Uterus (tissue), 4 donors: Measurements from ENCODE around the gene LRSAM1. TPM values are rescaled to one million over a fixed set of nuclear protein-coding genes. Genes with fewer than 3 reads are reported as not detected.

ENCODE experiments used
- DNase-seq, 2 donors: peaks; one replicate each; pipeline ENCODE4 v3.0.0-alpha.2; 2019 to 2020
- H3K27ac ChIP-seq, 2 donors: fragments of 200-600 bp; sonication (generic); 1 replicate in 1 of 2; 2 replicates in 1 of 2; pipeline ENCODE4 v1.5.1; 2016 to 2018
- H3K27me3 ChIP-seq, 2 donors: fragments of 200-600 bp; sonication (generic); one replicate each; pipeline ENCODE4 v1.5.1; 2018 to 2019; ENCODE audit warnings: control low read depth in 1 of 2
- H3K36me3 ChIP-seq, 2 donors: fragments of 200-600 bp; sonication (generic); one replicate each; pipeline ENCODE4 v1.5.1; 2019; ENCODE audit warnings: control low read depth in 1 of 2
- H3K4me1 ChIP-seq, 2 donors: fragments of 200-600 bp; sonication (generic); one replicate each; pipeline ENCODE4 v1.5.1; 2018 to 2019; ENCODE audit warnings: control low read depth in 1 of 2
- H3K4me3 ChIP-seq, 2 donors: fragments of 200-600 bp; sonication (generic); 1 replicate in 1 of 2; 2 replicates in 1 of 2; pipeline ENCODE4 v1.5.1; 2018 to 2019; ENCODE audit warnings: mild to moderate bottlenecking in 1 of 2
- H3K9me3 ChIP-seq, 2 donors: fragments of 200-600 bp; sonication (generic); one replicate each; pipeline ENCODE4 v1.5.1; 2019; ENCODE audit warnings: control low read depth in 1 of 2
- POLR2A ChIP-seq, 2 donors: fragments of 450-650 bp; IDR thresholded peaks; one replicate each; pipeline ENCODE4 v1.6.1; 2016; ENCODE audit warnings: antibody characterized with exemption in 2 of 2, mild to moderate bottlenecking in 1 of 2, moderate library complexity in 1 of 2
- intact Hi-C: fragments of 100-400 bp; cut with DNase I; formaldehyde crosslinking; loops from one replicate; pipeline ENCODE4 v1.15.1; 2023; ENCODE audit warnings: low total_unique reads
- total RNA-seq, 4 donors: library from RNA; depleted of rRNA in 3 of 4; stranded (reverse); fragments of >200 nt in 3 of 4; gene quantifications; one replicate each; pipeline versions ENCODE4 v1.1.0 to v1.2.4, GENCODE V29; 2014 to 2023
- TF ChIP-seq, protein P1 (sequence below), 4 experiments: fragments of 200-600 bp in 2 of 4; fragments of 450-650 bp in 2 of 4; sonication (generic) in 2 of 4; IDR thresholded peaks; one replicate each; pipeline ENCODE4 v1.5.1; 2016 to 2019; ENCODE audit warnings: antibody characterized with exemption in 4 of 4, mild to moderate bottlenecking in 2 of 4, moderate library complexity in 1 of 4
- donor health status: DM: yes; HTN: yes; CAD: no.

LRSAM1 gene
- 10 to 100 TPM in 2 of 4 donors, 1 to 10 TPM in 2; 6.5 to 25.9 (median 11.3) TPM for total RNA-seq

DNA sequence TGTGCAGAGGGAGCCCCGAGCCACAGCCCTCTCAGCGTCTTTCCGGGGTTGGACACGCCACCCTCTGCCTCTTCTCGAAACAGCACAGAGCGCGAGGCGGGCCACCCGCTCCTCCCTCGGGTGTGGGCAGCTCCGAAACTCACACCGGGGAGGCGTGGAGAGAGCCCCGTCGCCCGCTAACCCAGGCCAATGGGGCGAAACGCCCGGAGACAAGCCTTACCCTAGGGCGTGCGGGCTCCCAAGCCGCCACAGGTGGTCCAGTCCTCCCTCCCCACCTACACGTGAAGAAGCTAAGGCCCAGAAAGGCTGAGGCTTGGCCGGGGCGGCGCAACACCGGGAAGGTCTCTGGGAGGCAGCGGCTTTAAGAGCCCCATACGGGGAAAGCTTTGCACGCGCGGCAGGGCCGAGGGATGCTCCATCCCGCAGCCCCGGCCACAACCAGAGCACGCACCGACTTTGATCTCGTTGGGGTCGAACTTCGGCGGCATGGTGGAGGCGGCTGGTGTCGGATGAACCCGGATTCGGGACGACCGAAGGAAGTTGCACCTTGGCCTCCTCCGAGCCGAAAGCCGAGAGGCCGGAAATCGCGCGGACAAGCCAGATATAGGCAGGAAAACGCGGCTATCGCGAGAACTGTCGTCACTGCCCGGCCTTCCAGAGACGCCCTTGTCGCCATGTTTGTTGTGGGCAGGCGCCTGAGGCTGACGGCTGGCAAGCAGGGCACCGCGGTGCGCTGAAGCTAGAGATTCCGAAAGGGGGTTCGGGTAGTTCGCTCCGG, at the start of gene LRSAM1, which contains the start of gene RPL12:
LRSAM1 (plus strand) TSS at position 681 of the 778 bp plus-strand sequence. CDS start 3,018 bp downstream, outside the sequence.
RPL12 (minus strand) TSS at position 577 of the 778 bp plus-strand sequence; CDS start at position 488, 89 bp downstream.
- Histone ChIP-seq H3K27ac (peak within 1 kb of the TSS; percentile 88 to 95), H3K36me3 (no peaks in the 10 kb centered on the region), H3K9me3 (no peaks in the 10 kb centered on the region), H3K4me1 (peaks cover 5 to 15% of the 10 kb centered on the region in 2 donors), H3K27me3 (no peaks in the 10 kb centered on the region), H3K4me3 (peak within 1 kb of the TSS; percentile 75 to 79)
- intact Hi-C loops: no loop called here
- DNase-seq: peak; percentile 97 to 98
- TF ChIP-seq POLR2A (IDR thresholded peaks at IDR 0.05): peak; percentile 99 to 100
- TF ChIP-seq, protein P1, sequence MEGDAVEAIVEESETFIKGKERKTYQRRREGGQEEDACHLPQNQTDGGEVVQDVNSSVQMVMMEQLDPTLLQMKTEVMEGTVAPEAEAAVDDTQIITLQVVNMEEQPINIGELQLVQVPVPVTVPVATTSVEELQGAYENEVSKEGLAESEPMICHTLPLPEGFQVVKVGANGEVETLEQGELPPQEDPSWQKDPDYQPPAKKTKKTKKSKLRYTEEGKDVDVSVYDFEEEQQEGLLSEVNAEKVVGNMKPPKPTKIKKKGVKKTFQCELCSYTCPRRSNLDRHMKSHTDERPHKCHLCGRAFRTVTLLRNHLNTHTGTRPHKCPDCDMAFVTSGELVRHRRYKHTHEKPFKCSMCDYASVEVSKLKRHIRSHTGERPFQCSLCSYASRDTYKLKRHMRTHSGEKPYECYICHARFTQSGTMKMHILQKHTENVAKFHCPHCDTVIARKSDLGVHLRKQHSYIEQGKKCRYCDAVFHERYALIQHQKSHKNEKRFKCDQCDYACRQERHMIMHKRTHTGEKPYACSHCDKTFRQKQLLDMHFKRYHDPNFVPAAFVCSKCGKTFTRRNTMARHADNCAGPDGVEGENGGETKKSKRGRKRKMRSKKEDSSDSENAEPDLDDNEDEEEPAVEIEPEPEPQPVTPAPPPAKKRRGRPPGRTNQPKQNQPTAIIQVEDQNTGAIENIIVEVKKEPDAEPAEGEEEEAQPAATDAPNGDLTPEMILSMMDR (IDR thresholded peaks at IDR 0.05): no peak

DNA sequence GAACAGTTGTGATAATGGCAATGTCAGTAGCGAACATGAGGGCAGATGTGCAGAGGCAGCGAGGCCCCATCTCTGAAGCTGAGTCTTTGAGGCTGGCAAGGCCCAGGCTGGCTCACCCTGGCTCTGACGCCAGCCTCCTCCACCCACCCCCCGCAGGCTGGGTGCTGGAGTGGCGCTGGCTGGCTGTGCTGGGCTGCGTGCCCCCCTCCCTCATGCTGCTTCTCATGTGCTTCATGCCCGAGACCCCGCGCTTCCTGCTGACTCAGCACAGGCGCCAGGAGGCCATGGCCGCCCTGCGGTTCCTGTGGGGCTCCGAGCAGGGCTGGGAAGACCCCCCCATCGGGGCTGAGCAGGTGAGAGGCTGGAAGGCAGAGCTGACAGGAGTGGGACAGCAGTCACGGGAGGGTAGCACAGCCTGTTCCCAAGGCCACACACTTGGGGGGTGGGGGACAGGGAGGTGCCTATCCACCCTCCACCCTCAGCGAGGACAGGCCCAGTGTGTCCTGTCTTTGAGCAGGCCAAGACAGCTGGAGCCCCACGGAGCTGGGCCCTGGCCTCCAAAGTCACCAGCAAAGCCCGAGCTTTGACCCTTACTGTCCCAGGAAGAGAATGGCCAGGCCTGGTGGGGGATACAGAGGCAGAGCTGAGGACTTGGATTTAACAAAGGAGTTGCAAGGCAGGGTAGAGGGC, 48.8 kb upstream of the LRSAM1 start:
- Histone ChIP-seq H3K4me1 (peaks cover 0 to 11% of the 10 kb centered on the region in 2 donors), H3K27ac (no peak overlapping the region), H3K36me3 (no peaks in the 10 kb centered on the region), H3K27me3 (no peaks in the 10 kb centered on the region), H3K9me3 (no peaks in the 10 kb centered on the region), H3K4me3 (no peak overlapping the region)
- intact Hi-C loops: no loop called here
- no peak for DNase-seq
- no peak for TF ChIP-seq POLR2A (IDR thresholded peaks at IDR 0.05)
- TF ChIP-seq, protein P1 (IDR thresholded peaks at IDR 0.05): no peak

- Histone ChIP-seq H3K27ac (no peak overlapping the region), H3K9me3 (no peaks in the 10 kb centered on the region), H3K36me3 (no peaks in the 10 kb centered on the region), H3K4me1 (peaks cover 0 to 2% of the 10 kb centered on the region in 2 donors), H3K27me3 (no peaks in the 10 kb centered on the region), H3K4me3 (no peak overlapping the region)
- intact Hi-C loops: no loop called here
- DNase-seq: no peak
- TF ChIP-seq POLR2A (IDR thresholded peaks at IDR 0.05): no peak
- TF ChIP-seq, protein P1 (IDR thresholded peaks at IDR 0.05): no peak
Measured at GRCh38 chr9:127403507-127404192, 47.7 kb upstream of the LRSAM1 start.

DNA sequence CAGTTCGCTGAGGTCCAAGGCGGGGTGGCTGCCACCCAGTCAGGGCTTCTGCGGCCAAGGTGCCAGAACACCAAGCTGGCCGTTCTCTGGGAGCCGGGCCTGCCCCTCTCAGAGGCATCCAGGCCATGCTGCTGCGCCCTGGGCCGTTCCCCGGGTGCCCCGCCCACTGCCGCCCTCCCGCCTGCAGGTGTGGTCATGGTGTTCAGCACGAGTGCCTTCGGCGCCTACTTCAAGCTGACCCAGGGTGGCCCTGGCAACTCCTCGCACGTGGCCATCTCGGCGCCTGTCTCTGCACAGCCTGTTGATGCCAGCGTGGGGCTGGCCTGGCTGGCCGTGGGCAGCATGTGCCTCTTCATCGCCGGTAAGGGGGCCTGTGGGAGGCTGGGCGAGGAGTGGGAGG, 46.7 kb upstream of the LRSAM1 start:
- Histone ChIP-seq H3K27me3 (no peaks in the 10 kb centered on the region), H3K36me3 (no peaks in the 10 kb centered on the region), H3K4me3 (no peak overlapping the region), H3K4me1 (no peaks in the 10 kb centered on the region), H3K9me3 (no peaks in the 10 kb centered on the region), H3K27ac (no peak overlapping the region)
- intact Hi-C loops: no loop called here
- no peak for DNase-seq
- TF ChIP-seq, protein P1 (IDR thresholded peaks at IDR 0.05): no peak
- TF ChIP-seq POLR2A (IDR thresholded peaks at IDR 0.05): no peak
